ENCODE measurements around the gene SLC35G2. TPM values are rescaled to one million over a fixed set of nuclear protein-coding genes. Genes with fewer than 3 reads are reported as not detected.
A peak's percentile ranks its signal among the peaks of the same experiment; 100 is the strongest.
"Not testable (repeated sequence)": the region's sequence is repeated elsewhere in the genome, so short reads cannot be mapped to it uniquely, and the experiment has no call there.

Gene SLC35G2
- total RNA-seq, 2 donors from 2014 or later: 0.76 to 2.1 TPM

DNA sequence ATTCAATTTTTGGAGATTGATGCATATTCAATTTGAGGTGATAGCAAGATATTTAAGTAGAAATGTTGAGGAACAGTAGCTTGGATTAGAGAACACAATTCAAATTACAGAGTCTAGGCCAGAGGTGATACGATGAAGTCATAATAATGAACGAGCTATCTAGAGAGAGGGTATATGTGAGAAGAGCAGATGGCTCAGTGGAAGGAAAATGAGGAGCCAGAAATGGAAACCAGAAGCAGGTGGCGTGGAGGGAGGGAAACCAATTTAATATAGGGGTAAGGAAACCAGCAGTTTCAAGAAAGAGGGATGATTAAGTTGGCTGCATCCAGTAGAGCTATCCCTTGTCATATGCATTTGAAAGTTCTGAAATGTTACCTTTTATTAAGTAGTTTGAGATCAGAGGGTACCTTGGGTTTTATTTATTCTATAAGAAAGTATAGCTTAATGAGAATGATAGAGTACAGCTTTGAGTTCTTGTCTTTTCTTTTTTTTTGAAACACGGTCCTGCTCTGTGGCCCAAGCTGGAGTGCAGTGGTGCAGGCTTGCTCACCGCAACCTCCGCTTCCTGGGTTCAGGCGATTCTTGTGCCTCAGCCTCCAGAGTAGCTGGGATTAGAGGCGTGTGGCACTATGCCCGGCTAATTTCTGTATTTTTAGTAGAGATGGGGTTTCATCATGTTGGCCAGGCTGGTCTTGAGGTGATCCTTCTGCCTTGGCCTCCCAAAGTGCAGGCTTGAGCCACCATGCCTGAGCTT lies 65.2 kb downstream of the SLC35G2 start:
- peaks cover 1% of the 10 kb centered on the region for H3K36me3 Mint-ChIP-seq
- H3K4me1 Mint-ChIP-seq (ENCODE audit: low read depth in 2 of 2): peaks cover 56 to 70% of the 10 kb centered on the region in 2 donors
- no peaks in the 10 kb centered on the region for H3K27me3 Mint-ChIP-seq
- peak overlapping the region; percentile 44 to 54 for H3K27ac Mint-ChIP-seq
- no peak for ATAC-seq
- peaks cover 5% of the 10 kb centered on the region for H3K9me3 Mint-ChIP-seq
- H3K4me3 Mint-ChIP-seq: peak overlapping the region; percentile 7
- no peak for DNase-seq (ENCODE audit: low spot score)

DNA sequence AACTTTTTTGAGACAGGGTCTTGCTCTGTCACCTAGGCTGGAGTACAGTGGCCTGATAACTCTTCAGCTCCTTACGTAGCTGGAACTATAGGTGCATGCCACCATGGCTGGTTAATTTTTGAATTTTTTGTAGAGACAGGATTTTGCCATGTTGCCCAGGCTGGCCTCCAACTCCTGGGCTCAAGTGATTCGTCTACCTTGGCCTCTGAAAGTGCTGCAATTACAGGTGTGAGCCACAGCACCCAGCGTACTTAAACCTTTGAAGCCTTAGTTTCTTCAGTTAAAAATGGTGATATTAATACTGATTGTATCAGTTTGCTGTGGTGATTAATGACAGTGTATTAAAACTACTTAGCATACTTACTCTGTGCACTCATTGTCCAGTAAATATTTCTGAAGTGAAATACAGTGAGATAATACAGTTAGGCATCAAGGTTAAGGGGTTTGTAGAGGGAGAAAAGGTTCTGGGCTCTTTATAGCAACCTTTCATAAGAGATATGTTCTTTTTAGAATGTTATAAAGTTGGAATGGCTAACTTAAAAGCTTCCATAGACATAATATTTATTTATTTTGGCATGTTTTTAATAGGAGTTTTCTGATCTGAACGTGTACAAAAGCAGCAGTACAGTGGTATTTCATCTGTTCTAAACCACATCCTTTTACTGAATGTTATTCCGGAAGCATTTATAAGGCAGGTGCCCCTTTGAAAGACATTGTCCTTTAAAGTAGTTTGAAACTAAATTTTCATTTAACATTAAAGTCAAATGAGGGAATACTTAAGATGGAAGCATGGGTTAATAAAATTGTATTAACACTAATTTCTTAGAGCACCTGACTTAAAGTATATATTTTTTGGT lies 66.7 kb downstream of the SLC35G2 start:
- Mint-ChIP-seq H3K27me3 (no peaks in the 10 kb centered on the region), H3K36me3 (peaks cover 1% of the 10 kb centered on the region), H3K4me1 (ENCODE audit: low read depth in 2 of 2) (peaks cover 58 to 74% of the 10 kb centered on the region in 2 donors), H3K9me3 (peaks cover 5% of the 10 kb centered on the region), H3K4me3 (peak overlapping the region; percentile 69), H3K27ac (peak overlapping the region; percentile 68 to 77)
- ATAC-seq (peak in 1 of 2 donors; percentile 38), DNase-seq (ENCODE audit: low spot score) (no peak)

DNA sequence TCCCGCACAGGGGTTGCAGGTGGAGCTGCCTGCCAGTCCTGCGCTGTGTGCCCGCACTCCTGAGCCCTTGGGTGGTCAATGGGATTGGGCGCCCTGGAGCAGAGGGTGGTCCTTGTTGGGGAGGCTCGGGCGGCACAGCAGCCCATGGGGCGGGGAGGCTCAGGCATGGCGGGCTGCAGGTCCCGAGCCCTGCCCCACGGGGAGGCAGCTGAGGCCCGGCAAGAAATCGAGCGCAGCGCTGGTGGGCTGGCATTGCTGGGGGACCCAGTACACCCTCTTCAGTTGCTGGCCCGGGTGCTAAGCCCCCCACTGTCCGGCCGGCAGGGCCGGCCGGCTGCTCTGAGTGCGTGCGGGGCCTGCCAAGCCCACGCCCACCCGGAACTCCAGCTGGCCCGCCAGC lies 71.0 kb downstream of the SLC35G2 start:
- H3K36me3 Mint-ChIP-seq: peaks cover 6% of the 10 kb centered on the region

DNA sequence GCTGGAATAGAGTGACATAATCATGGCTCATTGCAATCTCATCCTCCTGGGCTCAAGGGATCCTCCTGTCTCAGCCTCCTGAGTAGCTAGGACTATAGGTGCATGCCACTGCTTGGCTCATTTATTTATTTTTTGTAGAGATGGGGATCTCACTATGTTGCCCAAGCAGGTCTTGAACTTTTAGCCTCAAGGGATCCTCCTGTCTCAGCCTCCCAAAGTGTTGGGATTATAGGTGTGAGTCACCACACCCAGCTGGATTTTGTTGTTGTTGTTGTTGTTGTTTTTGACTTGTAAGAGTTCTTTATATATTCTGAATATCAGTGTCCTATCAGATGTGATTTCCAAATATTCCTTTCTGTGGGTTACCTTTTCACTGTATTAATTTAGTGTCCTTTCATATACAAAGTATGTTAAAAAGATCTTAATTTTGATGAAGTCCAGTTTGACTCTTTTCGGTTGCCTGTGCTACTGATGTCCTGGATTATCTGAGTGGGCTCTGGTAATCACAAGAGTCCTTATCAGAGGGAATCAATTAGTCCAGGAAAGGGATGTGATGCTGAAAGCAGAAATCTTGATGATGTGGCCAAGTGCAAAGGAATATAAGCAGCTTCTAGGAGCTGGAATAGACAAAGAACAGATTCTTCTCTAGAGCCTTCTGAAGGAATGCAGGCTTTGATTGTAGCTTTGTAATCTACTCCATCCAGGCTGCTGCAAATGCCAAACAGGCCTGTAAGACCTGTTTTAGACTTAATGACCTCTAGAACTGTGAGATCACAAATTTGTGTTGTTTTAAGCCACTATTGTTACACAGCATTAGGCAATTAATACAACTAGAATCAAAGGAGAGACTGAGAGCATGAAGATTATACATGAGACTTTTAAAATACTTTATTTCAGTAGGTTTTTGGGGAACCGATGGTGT lies 73.3 kb downstream of the SLC35G2 start:
- ATAC-seq (no peak), DNase-seq (ENCODE audit: low spot score) (no peak)
- Mint-ChIP-seq H3K4me1 (ENCODE audit: low read depth in 2 of 2) (peaks cover 56 to 60% of the 10 kb centered on the region in 2 donors), H3K27me3 (no peaks in the 10 kb centered on the region), H3K27ac (peak overlapping the region; percentile 14 to 38), H3K36me3 (peaks cover 6% of the 10 kb centered on the region), H3K9me3 (no peaks in the 10 kb centered on the region), H3K4me3 (no peak overlapping the region)

More for the DNA sequence above, 71.0 kb downstream of the SLC35G2 start:
- Mint-ChIP-seq H3K27ac (no peak overlapping the region), H3K27me3 (no peaks in the 10 kb centered on the region), H3K4me3 (no peak overlapping the region), H3K9me3 (no peaks in the 10 kb centered on the region), H3K4me1 (ENCODE audit: low read depth in 2 of 2) (peaks cover 65 to 72% of the 10 kb centered on the region in 2 donors)
- DNase-seq (ENCODE audit: low spot score) (no peak), ATAC-seq (no peak)

DNA sequence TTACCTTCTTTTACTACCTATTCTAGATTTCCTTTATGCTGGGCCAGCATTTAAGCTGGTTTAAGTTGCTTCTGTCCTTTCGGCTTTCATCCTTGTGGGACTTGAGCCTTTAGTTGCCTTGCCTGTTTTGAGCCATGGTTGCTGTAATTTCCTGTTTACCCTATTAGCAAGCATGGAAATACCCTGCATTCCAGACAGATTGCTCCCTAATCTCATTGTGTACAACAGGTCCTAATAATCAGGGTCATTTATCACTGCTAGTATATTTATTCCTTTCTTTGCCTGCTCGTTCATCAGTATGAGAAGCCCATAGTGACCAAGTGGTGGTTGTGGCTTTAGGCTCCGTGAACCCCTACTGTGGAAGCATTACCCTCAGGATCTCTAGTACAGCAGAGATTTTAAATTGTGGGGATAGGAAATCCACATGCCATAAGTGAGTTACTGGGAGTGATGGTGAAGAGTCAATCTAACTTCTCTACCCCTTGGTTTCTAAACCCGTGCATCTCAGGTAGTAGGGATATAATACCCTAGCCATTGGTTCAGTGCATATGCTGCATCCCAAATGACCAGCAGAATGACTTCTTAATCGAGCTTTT lies 75.0 kb downstream of the SLC35G2 start:
- Mint-ChIP-seq H3K27me3 (no peaks in the 10 kb centered on the region), H3K4me1 (ENCODE audit: low read depth in 2 of 2) (peaks cover 52 to 54% of the 10 kb centered on the region in 2 donors), H3K4me3 (no peak overlapping the region), H3K27ac (peak overlapping the region in 1 of 2 donors; percentile 23), H3K9me3 (no peaks in the 10 kb centered on the region), H3K36me3 (peaks cover 6% of the 10 kb centered on the region)
- ATAC-seq: no peak
- DNase-seq (ENCODE audit: low spot score): no peak

DNA sequence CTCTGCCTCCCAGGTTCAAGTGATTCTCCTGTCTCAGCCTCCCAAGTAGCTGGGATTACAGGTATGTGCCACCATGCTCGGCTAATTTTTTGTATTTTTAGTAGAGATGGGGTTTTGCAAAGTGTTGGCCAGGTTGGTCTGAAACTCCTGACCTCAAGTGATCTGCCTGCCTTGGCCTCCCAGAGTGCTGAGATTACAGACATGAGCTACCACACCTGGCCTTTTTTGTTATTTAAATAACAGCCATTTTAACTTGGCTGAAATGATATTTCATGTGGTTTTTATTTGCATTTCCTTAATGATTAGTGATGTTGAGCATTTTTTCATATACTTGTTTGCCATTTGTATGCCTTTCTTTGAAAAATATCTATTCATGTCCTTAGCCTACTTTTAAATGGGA lies 78.2 kb downstream of the SLC35G2 start:
- DNase-seq (ENCODE audit: low spot score); ATAC-seq; H3K27me3 Mint-ChIP-seq; H3K27ac Mint-ChIP-seq; H3K9me3 Mint-ChIP-seq; H3K4me3 Mint-ChIP-seq: not testable (repeated sequence)
- H3K4me1 Mint-ChIP-seq (ENCODE audit: low read depth in 2 of 2): peaks cover 62 to 63% of the 10 kb centered on the region in 2 donors
- peaks cover 22% of the 10 kb centered on the region for H3K36me3 Mint-ChIP-seq

DNA sequence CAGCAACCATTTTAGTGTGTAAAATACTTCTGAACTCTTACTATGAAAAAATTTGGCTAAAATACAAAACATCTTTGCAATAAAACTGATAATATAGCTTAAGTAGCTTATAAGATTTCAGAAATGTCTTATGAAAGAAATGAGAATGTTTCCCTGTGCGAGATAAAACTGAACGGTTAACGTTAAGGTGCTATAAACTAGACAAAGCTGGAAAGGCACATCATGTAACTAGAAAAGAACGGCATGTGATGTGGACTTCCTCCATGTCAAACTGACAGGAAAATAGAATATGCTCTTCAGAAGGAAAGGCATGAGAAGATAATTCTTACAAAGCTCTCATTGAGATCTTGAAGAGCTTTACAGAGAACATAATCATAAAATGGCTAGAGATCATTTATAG lies 79.6 kb downstream of the SLC35G2 start:
- H3K9me3 Mint-ChIP-seq: no peaks in the 10 kb centered on the region
- H3K4me1 Mint-ChIP-seq (ENCODE audit: low read depth in 2 of 2): peaks cover 56 to 61% of the 10 kb centered on the region in 2 donors
- DNase-seq (ENCODE audit: low spot score): no peak
- H3K27me3 Mint-ChIP-seq: no peaks in the 10 kb centered on the region
- no peak overlapping the region for H3K4me3 Mint-ChIP-seq
- peak overlapping the region in 1 of 2 donors; percentile 39 for H3K27ac Mint-ChIP-seq
- peaks cover 29% of the 10 kb centered on the region for H3K36me3 Mint-ChIP-seq
- no peak for ATAC-seq

DNA sequence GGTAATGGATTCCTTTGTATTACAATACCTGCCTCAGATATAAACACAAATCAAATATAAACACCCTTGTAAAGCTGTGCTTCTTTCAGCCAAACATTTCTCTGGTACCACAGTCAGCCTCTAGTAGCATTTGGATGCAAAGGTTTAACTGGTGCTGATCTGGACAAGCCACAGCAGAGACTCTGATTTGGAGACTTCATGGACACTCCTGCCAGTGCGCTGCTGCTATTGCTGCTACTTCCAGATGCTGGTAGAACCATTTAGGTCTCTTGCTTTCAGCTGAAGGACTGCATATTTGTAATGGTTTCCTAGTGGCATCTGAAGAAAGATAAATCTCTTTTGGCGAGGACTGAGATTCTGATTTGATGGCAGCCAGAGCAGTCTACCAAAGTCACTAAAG lies 80.0 kb downstream of the SLC35G2 start:
- DNase-seq (ENCODE audit: low spot score) (no peak), ATAC-seq (no peak)
- Mint-ChIP-seq H3K4me3 (no peak overlapping the region), H3K36me3 (peaks cover 33% of the 10 kb centered on the region), H3K9me3 (no peaks in the 10 kb centered on the region), H3K4me1 (ENCODE audit: low read depth in 2 of 2) (peaks cover 55 to 57% of the 10 kb centered on the region in 2 donors), H3K27me3 (no peaks in the 10 kb centered on the region), H3K27ac (peak overlapping the region in 1 of 2 donors; percentile 39)

DNA sequence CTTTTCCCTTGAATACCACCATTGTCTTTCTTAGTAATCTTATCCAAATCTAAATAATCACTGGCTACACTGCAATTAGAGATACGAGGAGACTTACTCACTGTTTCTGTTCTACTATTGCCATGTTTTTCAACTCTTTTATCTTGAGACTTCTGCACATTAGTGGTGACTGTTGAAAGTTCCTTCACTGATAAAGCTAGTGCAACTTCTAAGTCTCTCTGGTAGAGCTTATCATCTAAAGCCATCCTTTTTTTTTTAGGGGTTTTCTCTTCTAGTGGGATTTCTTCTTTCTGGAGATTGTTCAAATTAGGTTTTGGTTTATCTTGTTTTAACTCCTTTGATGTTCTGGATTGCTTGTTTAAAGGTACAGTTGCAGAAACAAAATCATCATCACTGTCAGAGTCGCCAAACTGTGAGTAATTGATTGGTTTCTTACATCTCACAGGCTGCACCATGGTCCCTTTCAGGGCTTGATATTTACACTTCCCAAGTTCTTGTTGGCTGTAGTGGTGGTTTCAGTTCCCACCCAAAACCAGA lies 80.8 kb downstream of the SLC35G2 start:
- ATAC-seq (peak in 1 of 2 donors; percentile 46), DNase-seq (ENCODE audit: low spot score) (no peak)
- peaks cover 50 to 54% of the 10 kb centered on the region in 2 donors for H3K4me1 Mint-ChIP-seq (ENCODE audit: low read depth in 2 of 2)
- no peaks in the 10 kb centered on the region for H3K9me3 Mint-ChIP-seq
- H3K27me3 Mint-ChIP-seq: no peaks in the 10 kb centered on the region
- H3K4me3 Mint-ChIP-seq: peak overlapping the region; percentile 4
- H3K36me3 Mint-ChIP-seq: peaks cover 34% of the 10 kb centered on the region
- peak overlapping the region; percentile 11 to 36 for H3K27ac Mint-ChIP-seq

DNA sequence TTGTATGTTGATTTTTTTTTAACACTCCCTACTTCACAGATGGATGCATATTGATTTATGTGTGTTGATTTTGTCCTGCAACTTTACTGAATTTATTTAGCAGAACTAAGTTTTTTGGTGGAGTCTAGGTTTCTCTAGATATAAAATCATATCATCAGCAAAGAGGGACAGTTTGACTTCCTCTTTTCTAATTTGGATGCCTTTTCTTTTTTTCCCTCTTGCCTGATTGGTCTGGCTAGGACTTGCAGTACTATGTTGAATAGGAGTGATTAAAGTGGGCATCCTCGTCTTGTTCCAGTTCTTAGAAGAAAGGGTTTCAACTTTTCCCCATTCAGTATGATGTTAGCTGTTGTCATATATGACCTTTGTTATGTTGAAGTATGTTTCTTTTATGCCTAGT lies 81.8 kb downstream of the SLC35G2 start:
- peak overlapping the region; percentile 11 to 36 for H3K27ac Mint-ChIP-seq
- peak overlapping the region; percentile 4 for H3K4me3 Mint-ChIP-seq
- DNase-seq (ENCODE audit: low spot score); H3K9me3 Mint-ChIP-seq; ATAC-seq; H3K27me3 Mint-ChIP-seq: not testable (repeated sequence)
- peaks cover 35% of the 10 kb centered on the region for H3K36me3 Mint-ChIP-seq
- H3K4me1 Mint-ChIP-seq (ENCODE audit: low read depth in 2 of 2): peaks cover 50 to 60% of the 10 kb centered on the region in 2 donors

DNA sequence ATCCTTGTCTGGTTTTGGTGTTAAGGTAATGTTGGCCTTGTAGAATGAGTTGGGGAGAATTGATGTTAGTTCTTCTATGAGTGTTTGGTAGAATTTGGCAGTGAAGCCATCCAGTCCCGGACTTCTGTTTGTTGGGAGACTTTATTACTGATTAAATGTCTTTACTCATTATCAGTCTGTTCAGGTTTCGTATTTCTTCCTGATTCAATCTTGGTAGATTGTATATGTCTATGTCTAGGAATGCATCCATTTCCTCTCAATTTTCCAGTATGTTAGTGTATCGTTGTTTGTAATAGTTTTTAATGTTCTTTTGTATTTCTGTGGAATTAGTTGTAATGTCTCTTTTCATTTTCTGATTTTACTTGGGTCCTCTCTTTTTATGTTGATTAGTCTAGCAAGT lies 82.5 kb downstream of the SLC35G2 start:
- Mint-ChIP-seq H3K9me3 (no peaks in the 10 kb centered on the region), H3K27ac (peak overlapping the region; percentile 11 to 36), H3K4me3 (no peak overlapping the region), H3K27me3 (no peaks in the 10 kb centered on the region), H3K36me3 (peaks cover 40% of the 10 kb centered on the region), H3K4me1 (ENCODE audit: low read depth in 2 of 2) (peaks cover 50 to 61% of the 10 kb centered on the region in 2 donors)
- no peak for DNase-seq (ENCODE audit: low spot score)
- no peak for ATAC-seq

DNA sequence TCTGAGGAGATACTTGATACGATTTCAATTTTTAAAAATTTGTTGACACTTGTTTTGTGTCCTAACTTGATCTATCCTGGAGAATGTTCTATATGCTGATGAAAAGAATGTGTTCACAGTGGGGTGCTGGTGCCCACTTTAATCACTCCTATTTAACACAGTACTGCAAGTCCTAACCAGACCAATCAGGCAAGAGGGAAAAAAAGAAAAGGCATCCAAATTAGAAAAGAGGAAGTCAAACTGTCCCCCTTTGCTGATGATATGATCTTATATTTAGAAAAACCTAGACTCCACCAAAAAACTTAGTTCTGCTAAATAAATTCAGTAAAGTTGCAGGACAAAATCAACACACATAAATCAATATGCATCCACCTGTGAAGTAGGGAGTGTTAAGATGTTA lies 83.6 kb downstream of the SLC35G2 start:
- H3K9me3 Mint-ChIP-seq; H3K4me3 Mint-ChIP-seq; ATAC-seq; H3K27me3 Mint-ChIP-seq; DNase-seq (ENCODE audit: low spot score): not testable (repeated sequence)
- Mint-ChIP-seq H3K36me3 (peaks cover 40% of the 10 kb centered on the region), H3K4me1 (ENCODE audit: low read depth in 2 of 2) (peaks cover 61 to 72% of the 10 kb centered on the region in 2 donors), H3K27ac (peak overlapping the region in 1 of 2 donors; percentile 23)
